Peyer's patch (tissue), 4 donors: ENCODE measurements around the gene MEN1. TPM values are rescaled to one million over a fixed set of nuclear protein-coding genes. Genes with fewer than 3 reads are reported as not detected.
A peak's percentile ranks its signal among the peaks of the same experiment; 100 is the strongest.

ENCODE experiments used
- DNase-seq, 3 donors: peaks; one replicate each; pipeline ENCODE4 v3.0.0-alpha.2; 2017 to 2019
- H3K27ac ChIP-seq, 4 donors: fragments of 200-600 bp; sonication (generic); one replicate each; pipeline ENCODE4 v1.5.1; 2016 to 2019
- H3K27me3 ChIP-seq, 2 donors: fragments of 200-600 bp; sonication (generic); one replicate each; pipeline ENCODE4 v1.5.1; 2019
- H3K36me3 ChIP-seq, 3 donors: fragments of 200-600 bp; sonication (generic); one replicate each; pipeline ENCODE4 v1.5.1; 2016 to 2019
- H3K4me1 ChIP-seq, 4 donors: fragments of 200-600 bp; sonication (generic); one replicate each; pipeline ENCODE4 v1.5.1; 2016 to 2019
- H3K4me3 ChIP-seq, 4 donors: fragments of 200-600 bp; sonication (generic); 1 replicate in 3 of 4; 2 replicates in 1 of 4; pipeline ENCODE4 v1.5.1; 2016 to 2019; ENCODE audit warnings: mild to moderate bottlenecking in 1 of 4
- H3K9me3 ChIP-seq, 4 donors: fragments of 200-600 bp; sonication (generic); one replicate each; pipeline ENCODE4 v1.5.1; 2016 to 2019; ENCODE audit warnings: mild to moderate bottlenecking in 1 of 4
- CTCF ChIP-seq, 6 experiments: fragments of 450-650 bp in 4 of 6; fragments of 200-600 bp in 2 of 6; sonication (generic) in 1 of 6; IDR thresholded peaks; one replicate each; pipeline ENCODE4 v1.5.1; 2017 to 2019; ENCODE audit warnings: antibody characterized with exemption in 6 of 6, mild to moderate bottlenecking in 3 of 6, moderate library complexity in 1 of 6
- POLR2A ChIP-seq, 2 donors: fragments of 450-650 bp; IDR thresholded peaks; one replicate each; pipeline ENCODE4 v1.5.1; 2017; ENCODE audit warnings: antibody characterized with exemption in 2 of 2, mild to moderate bottlenecking in 2 of 2, moderate library complexity in 2 of 2
- total RNA-seq, 4 donors: library from RNA; depleted of rRNA; stranded (reverse); fragments of >200 nt; gene quantifications; one replicate each; pipeline ENCODE4 v1.1.0, GENCODE V29; 2016

MEN1 gene
- total RNA-seq, 4 donors from 2014 or later, result 20.3 to 47.0 (median 31.9) TPM

GRCh38 chr11:64770120-64770519 lies 40.2 kb downstream of the MEN1 start:
- DNase-seq, result no peak
- TF ChIP-seq CTCF (IDR thresholded peaks at IDR 0.05) (no peak), POLR2A (IDR thresholded peaks at IDR 0.05) (no peak)
- no peak overlapping the region for H3K4me3 ChIP-seq
- H3K36me3 ChIP-seq, result peaks cover 8 to 100% (median 13%) of the 10 kb centered on the region in 3 donors
- no peak overlapping the region for H3K27ac ChIP-seq
- H3K4me1 ChIP-seq, result peaks cover 0 to 37% (median 29%) of the 10 kb centered on the region in 4 donors
- H3K27me3 ChIP-seq, result no peaks in the 10 kb centered on the region
- H3K9me3 ChIP-seq, result no peaks in the 10 kb centered on the region

GRCh38 chr11:64769283-64769682 lies 41.1 kb downstream of the MEN1 start:
- H3K4me1 ChIP-seq, result peaks cover 0 to 45% (median 32%) of the 10 kb centered on the region in 4 donors
- H3K36me3 ChIP-seq, result peaks cover 8 to 100% (median 13%) of the 10 kb centered on the region in 3 donors
- TF ChIP-seq CTCF (IDR thresholded peaks at IDR 0.05) (no peak), POLR2A (IDR thresholded peaks at IDR 0.05) (no peak)
- no peak overlapping the region for H3K4me3 ChIP-seq
- no peak for DNase-seq
- H3K27ac ChIP-seq, result no peak overlapping the region
- H3K9me3 ChIP-seq, result no peaks in the 10 kb centered on the region
- H3K27me3 ChIP-seq, result no peaks in the 10 kb centered on the region

GRCh38 chr11:64768300-64768694 lies 42.1 kb downstream of the MEN1 start:
- Histone ChIP-seq H3K4me1 (peaks cover 0 to 53% (median 35%) of the 10 kb centered on the region in 4 donors), H3K4me3 (no peak overlapping the region), H3K9me3 (no peaks in the 10 kb centered on the region), H3K27ac (peak overlapping the region in 2 of 4 donors; percentile 38 to 60), H3K36me3 (peaks cover 8 to 100% (median 13%) of the 10 kb centered on the region in 3 donors), H3K27me3 (no peaks in the 10 kb centered on the region)
- TF ChIP-seq POLR2A (IDR thresholded peaks at IDR 0.05) (no peak), CTCF (IDR thresholded peaks at IDR 0.05) (no peak)
- no peak for DNase-seq

DNA sequence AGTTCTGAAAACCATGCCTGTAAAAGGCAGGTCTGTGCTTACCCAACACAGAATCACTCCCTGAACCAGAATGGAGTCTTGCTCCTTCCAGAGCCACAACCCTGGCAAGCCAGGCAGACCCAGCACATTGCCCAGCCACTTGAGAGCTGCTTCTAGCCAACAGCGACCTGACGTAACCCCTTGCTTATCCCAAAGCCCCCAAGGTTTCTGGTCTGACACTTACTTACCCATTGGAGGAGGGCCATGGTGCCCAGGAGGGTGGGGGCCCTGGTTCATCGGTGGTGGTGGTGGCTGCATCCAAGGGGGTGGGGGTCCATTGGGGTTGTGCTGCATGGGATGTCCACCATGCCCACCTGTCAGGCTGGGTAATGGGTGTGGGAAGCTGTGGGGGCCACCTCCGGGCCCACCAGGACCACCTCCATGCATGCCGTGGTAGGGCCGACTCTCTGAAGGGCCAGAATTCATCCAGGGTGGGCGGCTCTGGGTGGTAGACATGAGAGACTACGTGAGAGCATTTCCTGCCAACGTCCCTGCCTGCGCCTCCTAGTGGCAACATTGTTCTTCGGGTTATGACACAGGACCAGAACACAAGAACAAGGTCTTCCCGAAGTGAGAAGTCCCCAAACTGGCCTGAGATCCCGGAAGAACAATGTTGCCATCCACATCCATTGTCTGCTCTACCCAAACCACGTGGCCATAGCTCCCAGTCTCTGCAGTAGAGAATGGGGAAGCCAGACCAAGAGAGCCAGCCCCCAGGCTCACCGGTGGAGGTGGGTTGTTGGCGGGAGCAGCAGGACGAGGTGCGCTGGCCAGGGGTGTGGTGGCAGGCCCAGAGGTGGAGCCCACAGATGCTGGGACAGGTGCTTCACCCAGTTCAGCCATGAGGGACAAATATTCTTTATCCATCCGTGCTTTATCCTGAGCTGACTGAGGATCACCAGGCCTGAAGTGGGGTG lies 42.7 kb downstream of the MEN1 start:
- Histone ChIP-seq H3K27ac (peak overlapping the region; percentile 15 to 77 (median 49)), H3K27me3 (no peaks in the 10 kb centered on the region), H3K4me3 (no peak overlapping the region), H3K36me3 (peaks cover 8 to 100% (median 13%) of the 10 kb centered on the region in 3 donors), H3K4me1 (peaks cover 0 to 53% (median 35%) of the 10 kb centered on the region in 4 donors), H3K9me3 (no peaks in the 10 kb centered on the region)
- TF ChIP-seq CTCF (IDR thresholded peaks at IDR 0.05) (peak; percentile 65 to 90 (median 68)), POLR2A (IDR thresholded peaks at IDR 0.05) (no peak)
- DNase-seq, result peak; percentile 73 to 91 (median 89)

- Histone ChIP-seq H3K36me3 (peaks cover 8 to 94% (median 13%) of the 10 kb centered on the region in 3 donors), H3K27ac (peak overlapping the region in 2 of 4 donors; percentile 38 to 77), H3K4me3 (no peak overlapping the region), H3K27me3 (no peaks in the 10 kb centered on the region), H3K9me3 (no peaks in the 10 kb centered on the region), H3K4me1 (peaks cover 0 to 59% (median 37%) of the 10 kb centered on the region in 4 donors)
- DNase-seq, result peak in 2 of 3 donors; percentile 38 to 44
- TF ChIP-seq CTCF (IDR thresholded peaks at IDR 0.05), result no peak
- TF ChIP-seq POLR2A (IDR thresholded peaks at IDR 0.05), result no peak
These were observed 43.5 kb downstream of the MEN1 start for GRCh38 chr11:64766881-64767280.
